NCI-H2171 treated with DMSO at 0.1 percent for 48 hours (cell line): ENCODE results near the gene LARP1B.
"Not testable (repeated sequence)": the region's sequence is repeated elsewhere in the genome, so short reads cannot be mapped to it uniquely, and the experiment has no call there.

Experiments
- DNase-seq: peaks from one replicate; lab custom pipeline; 2025; lab: John Stamatoyannopoulos, UW

LARP1B gene

GRCh38 chr4:128060699-128061565, at the start of gene LARP1B:
TSS of gene LARP1B (plus strand) at chr4:128061312. CDS start at chr4:128074952, 13,640 bp downstream.
- DNase-seq = peak; percentile 83

- no peak for DNase-seq
These were observed 35.8 kb upstream of the LARP1B start for GRCh38 chr4:128025319-128025718.

GRCh38 chr4:128029907-128030306, 31.2 kb upstream of the LARP1B start:
- no peak for DNase-seq

- DNase-seq = no peak
These were observed 29.2 kb upstream of the LARP1B start for GRCh38 chr4:128031756-128032384.

GRCh38 chr4:128039568-128039967, 21.5 kb upstream of the LARP1B start:
- DNase-seq = no peak

- DNase-seq = not testable (repeated sequence)
These were observed 14.1 kb upstream of the LARP1B start for GRCh38 chr4:128047019-128047418.

GRCh38 chr4:128047514-128047913, 13.6 kb upstream of the LARP1B start:
- not testable (repeated sequence) for DNase-seq

- DNase-seq = peak; percentile 4
These were observed 9.9 kb upstream of the LARP1B start for GRCh38 chr4:128051229-128051628.

- not testable (repeated sequence) for DNase-seq
These were observed 6.2 kb upstream of the LARP1B start for GRCh38 chr4:128054907-128055306.

GRCh38 chr4:128055441-128056206, 5.5 kb upstream of the LARP1B start:
- not testable (repeated sequence) for DNase-seq

GRCh38 chr4:128056396-128056795, 4.7 kb upstream of the LARP1B start:
- DNase-seq = no peak

- peak; percentile 41 for DNase-seq
These were observed 902 bp upstream of the LARP1B start for GRCh38 chr4:128060121-128060698.

- DNase-seq = peak; percentile 79
These were observed 739 bp downstream of the LARP1B start for GRCh38 chr4:128061566-128062536.

GRCh38 chr4:128066453-128066820, 5.3 kb downstream of the LARP1B start:
- DNase-seq = not testable (repeated sequence)

- no peak for DNase-seq
These were observed 7.8 kb downstream of the LARP1B start for GRCh38 chr4:128068918-128069317.

- no peak for DNase-seq
These were observed 15.4 kb downstream of the LARP1B start for GRCh38 chr4:128076464-128076863.

- DNase-seq = not testable (repeated sequence)
These were observed 34.2 kb downstream of the LARP1B start for GRCh38 chr4:128095293-128095692.

- no peak for DNase-seq
These were observed 46.7 kb downstream of the LARP1B start for GRCh38 chr4:128107766-128108165.

- no peak for DNase-seq
These were observed 61.9 kb downstream of the LARP1B start for GRCh38 chr4:128123036-128123435.

- no peak for DNase-seq
These were observed 69.5 kb downstream of the LARP1B start for GRCh38 chr4:128130621-128131020.

GRCh38 chr4:128134925-128135324, 73.8 kb downstream of the LARP1B start:
- DNase-seq = no peak
